Neural cell (in vitro differentiated cells): ENCODE measurements around the gene XRN1. TPM values are rescaled to one million over a fixed set of nuclear protein-coding genes. Genes with fewer than 3 reads are reported as not detected.

Experiments
- H2AFZ ChIP-seq: fragments of 200-600, 300-800 bp; sonication (generic), shearing (Covaris generic); 2 replicates; pipeline ENCODE4 v1.6.0; 2014; ENCODE audit warnings: low read depth, mild to moderate bottlenecking, antibody characterized with exemption, low read length, moderate library complexity
- H3F3A ChIP-seq: fragments of 200-600 bp; shearing (Covaris generic); 2 replicates; pipeline ENCODE4 v1.6.1; 2016; ENCODE audit warnings: mild to moderate bottlenecking, moderate library complexity, mixed read lengths, antibody characterized with exemption, low read length; ENCODE audit not compliant: insufficient read depth, poor library complexity, severe bottlenecking
- H3K27ac ChIP-seq: fragments of 200-600, 300-800 bp; sonication (generic), shearing (Covaris generic); 2 replicates; pipeline ENCODE4 v1.5.1; 2014; ENCODE audit warnings: mild to moderate bottlenecking, low read length, moderate library complexity
- H3K27me3 ChIP-seq: fragments of 300-800, 200-600 bp; sonication (generic), shearing (Covaris generic); 2 replicates; pipeline ENCODE4 v1.6.0; 2014; ENCODE audit warnings: mild to moderate bottlenecking, low read depth, low read length, moderate library complexity; ENCODE audit not compliant: insufficient read depth
- H3K36me3 ChIP-seq: fragments of 300-800, 200-600 bp; sonication (generic), shearing (Covaris generic); 2 replicates; pipeline ENCODE4 v1.5.1; 2014; ENCODE audit warnings: mild to moderate bottlenecking, antibody characterized with exemption, low read length, moderate library complexity; ENCODE audit not compliant: insufficient read depth
- H3K4me2 ChIP-seq: fragments of 300-800, 200-600 bp; sonication (generic), shearing (Covaris generic); 2 replicates; pipeline ENCODE4 v1.6.0; 2014; ENCODE audit warnings: mild to moderate bottlenecking, low read length
- H3K4me3 ChIP-seq: fragments of 300-800, 200-600 bp; sonication (generic), shearing (Covaris generic); 2 replicates; pipeline ENCODE4 v1.5.1; 2014; ENCODE audit warnings: mild to moderate bottlenecking, low read length, moderate library complexity
- H3K79me2 ChIP-seq: fragments of 200-600 bp; shearing (Covaris generic); replicated peaks from 2 replicates; pipeline ENCODE4 v1.6.0; 2014; ENCODE audit warnings: mild to moderate bottlenecking, low read length, moderate library complexity; ENCODE audit not compliant: insufficient read depth
- H3K9ac ChIP-seq: fragments of 300-800, 200-600 bp; sonication (generic), shearing (Covaris generic); 2 replicates; pipeline ENCODE4 v1.6.1; 2016; ENCODE audit warnings: mild to moderate bottlenecking, low read length, mixed read lengths
- H3K9me2 ChIP-seq: fragments of 200-600 bp; shearing (Covaris generic); 2 replicates; pipeline ENCODE4 v1.6.1; 2016; ENCODE audit warnings: mild to moderate bottlenecking, low read length, mixed read lengths; ENCODE audit not compliant: insufficient read depth
- H3K9me3 ChIP-seq: fragments of 200-600, 300-800 bp; sonication (generic), shearing (Covaris generic); 2 replicates; pipeline ENCODE4 v1.6.1; 2016; ENCODE audit warnings: mild to moderate bottlenecking, mixed run types, low read length, moderate library complexity, mixed read lengths
- H4K20me1 ChIP-seq: fragments of 200-600 bp; shearing (Covaris generic); 2 replicates; pipeline ENCODE4 v1.6.1; 2016; ENCODE audit warnings: mild to moderate bottlenecking, mixed run types; ENCODE audit not compliant: insufficient read depth
- EP300 ChIP-seq: fragments of 450-650 bp; conservative IDR thresholded peaks from 2 replicates; pipeline ENCODE4 v1.6.1; 2014; ENCODE audit warnings: antibody characterized with exemption, mild to moderate bottlenecking, moderate library complexity; ENCODE audit not compliant: poor library complexity, severe bottlenecking
- EZH2 ChIP-seq: fragments of 200-600, 300-800 bp; shearing (Covaris generic), sonication (generic); IDR thresholded peaks from 2 replicates; pipeline ENCODE4 v1.6.1; 2014; ENCODE audit warnings: antibody characterized with exemption, low read length, borderline replicate concordance, mild to moderate bottlenecking; ENCODE audit not compliant: insufficient read depth, poor library complexity, severe bottlenecking
- MXI1 ChIP-seq: fragments of 450-650 bp; conservative IDR thresholded peaks from 2 replicates; pipeline ENCODE4 v1.6.1; 2014; ENCODE audit warnings: antibody characterized with exemption, mild to moderate bottlenecking; ENCODE audit not compliant: poor library complexity, severe bottlenecking
- POLR2AphosphoS5 ChIP-seq: IDR thresholded peaks from 2 replicates; pipeline ENCODE4 v1.6.1; 2012
- RAD21 ChIP-seq: fragments of 450-650 bp; conservative IDR thresholded peaks from 2 replicates; pipeline ENCODE4 v1.6.1; 2014; ENCODE audit warnings: antibody characterized with exemption, mild to moderate bottlenecking, moderate library complexity
- REST ChIP-seq: IDR thresholded peaks from 2 replicates; pipeline ENCODE4 v1.6.1; 2012; ENCODE audit warnings: borderline replicate concordance
- SMC3 ChIP-seq: fragments of 450-650 bp; conservative IDR thresholded peaks from 2 replicates; pipeline ENCODE4 v1.6.1; 2014; ENCODE audit warnings: antibody characterized with exemption, mild to moderate bottlenecking, moderate library complexity; ENCODE audit not compliant: poor library complexity
- TAF1 ChIP-seq: IDR thresholded peaks from 2 replicates; pipeline ENCODE4 v1.6.1; 2012; ENCODE audit warnings: low read depth
- polyA plus RNA-seq: library from polyadenylated mRNA; depleted of rRNA; stranded (reverse); fragments of >200 nt; gene quantifications from 2 replicates; pipeline ENCODE4 v1.2.3, GENCODE V29; 2014
- TF ChIP-seq, protein P1 (sequence below): fragments of 450-650 bp; IDR thresholded peaks from 2 replicates; pipeline ENCODE4 v1.5.1; 2014; ENCODE audit warnings: antibody characterized with exemption, mild to moderate bottlenecking, moderate library complexity; ENCODE audit not compliant: poor library complexity, severe bottlenecking

Gene XRN1
- polyA plus RNA-seq, 1 donor from 2014 or later = 21.1 TPM

DNA sequence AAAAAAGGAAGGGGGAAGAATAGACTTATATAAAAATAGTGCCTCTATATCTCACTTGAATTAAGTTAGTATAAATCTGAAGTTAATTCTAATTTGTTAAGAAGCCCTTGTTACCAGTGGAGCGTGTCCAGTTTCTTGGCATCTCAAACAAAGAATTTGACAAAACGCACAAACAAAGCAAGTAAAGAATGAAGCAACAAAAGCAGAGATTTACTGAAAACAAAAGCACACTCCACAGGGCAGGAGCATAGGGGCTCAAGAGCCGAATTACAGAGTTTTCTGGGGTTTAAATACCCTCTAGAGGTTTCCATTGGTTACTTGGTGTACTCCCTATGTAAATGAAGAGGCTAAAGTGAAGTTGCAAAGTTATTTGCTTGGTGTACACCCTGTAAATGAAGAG is 188.5 kb downstream of the XRN1 start:
- no peaks in the 10 kb centered on the region for H3K27me3 ChIP-seq
- TF ChIP-seq MXI1 = no peak
- TF ChIP-seq, protein P1, sequence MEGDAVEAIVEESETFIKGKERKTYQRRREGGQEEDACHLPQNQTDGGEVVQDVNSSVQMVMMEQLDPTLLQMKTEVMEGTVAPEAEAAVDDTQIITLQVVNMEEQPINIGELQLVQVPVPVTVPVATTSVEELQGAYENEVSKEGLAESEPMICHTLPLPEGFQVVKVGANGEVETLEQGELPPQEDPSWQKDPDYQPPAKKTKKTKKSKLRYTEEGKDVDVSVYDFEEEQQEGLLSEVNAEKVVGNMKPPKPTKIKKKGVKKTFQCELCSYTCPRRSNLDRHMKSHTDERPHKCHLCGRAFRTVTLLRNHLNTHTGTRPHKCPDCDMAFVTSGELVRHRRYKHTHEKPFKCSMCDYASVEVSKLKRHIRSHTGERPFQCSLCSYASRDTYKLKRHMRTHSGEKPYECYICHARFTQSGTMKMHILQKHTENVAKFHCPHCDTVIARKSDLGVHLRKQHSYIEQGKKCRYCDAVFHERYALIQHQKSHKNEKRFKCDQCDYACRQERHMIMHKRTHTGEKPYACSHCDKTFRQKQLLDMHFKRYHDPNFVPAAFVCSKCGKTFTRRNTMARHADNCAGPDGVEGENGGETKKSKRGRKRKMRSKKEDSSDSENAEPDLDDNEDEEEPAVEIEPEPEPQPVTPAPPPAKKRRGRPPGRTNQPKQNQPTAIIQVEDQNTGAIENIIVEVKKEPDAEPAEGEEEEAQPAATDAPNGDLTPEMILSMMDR = no peak
- TF ChIP-seq RAD21 = no peak
- TF ChIP-seq TAF1 = no peak
- TF ChIP-seq POLR2AphosphoS5 = no peak
- TF ChIP-seq REST = no peak
- TF ChIP-seq SMC3 = no peak
- no peak for TF ChIP-seq EZH2
- no peak for TF ChIP-seq EP300
- H3F3A ChIP-seq = no peaks in the 10 kb centered on the region
- H3K27ac ChIP-seq = no peak overlapping the region
- H4K20me1 ChIP-seq = no peaks in the 10 kb centered on the region
- no peaks in the 10 kb centered on the region for H3K79me2 ChIP-seq
- H3K4me3 ChIP-seq = no peak overlapping the region
- H3K9me2 ChIP-seq = no peaks in the 10 kb centered on the region
- no peak overlapping the region for H3K4me2 ChIP-seq
- no peaks in the 10 kb centered on the region for H3K36me3 ChIP-seq
- no peaks in the 10 kb centered on the region for H3K9me3 ChIP-seq
- H3K9ac ChIP-seq = no peak overlapping the region
- H2AFZ ChIP-seq = no peak overlapping the region

GRCh38 chr3:142256712-142257333 is 191.0 kb downstream of the XRN1 start:
- H3K27ac ChIP-seq = no peak overlapping the region
- no peak overlapping the region for H3K4me2 ChIP-seq
- H3K27me3 ChIP-seq = no peaks in the 10 kb centered on the region
- TF ChIP-seq MXI1 (no peak), RAD21 (no peak), EP300 (no peak), REST (no peak), EZH2 (no peak), SMC3 (no peak), POLR2AphosphoS5 (no peak), TAF1 (no peak)
- TF ChIP-seq, protein P1 = no peak
- no peaks in the 10 kb centered on the region for H3K9me3 ChIP-seq
- H4K20me1 ChIP-seq = no peaks in the 10 kb centered on the region
- no peak overlapping the region for H2AFZ ChIP-seq
- H3K9ac ChIP-seq = no peak overlapping the region
- H3K4me3 ChIP-seq = no peak overlapping the region
- no peaks in the 10 kb centered on the region for H3F3A ChIP-seq
- H3K9me2 ChIP-seq = no peaks in the 10 kb centered on the region
- H3K79me2 ChIP-seq = no peaks in the 10 kb centered on the region
- no peaks in the 10 kb centered on the region for H3K36me3 ChIP-seq
